OCI-LY3 (cell line): ENCODE results near the gene BRI3.

ENCODE experiments used
- H2AFZ ChIP-seq: fragments of 200-600, 300-600 bp; shearing (Covaris generic); 2 replicates; pipeline ENCODE4 v1.6.0; 2014; ENCODE audit warnings: antibody characterized with exemption, low read depth, low read length
- H3K27ac ChIP-seq: fragments of 200-600, 300-600 bp; sonication (generic); 2 replicates; pipeline ENCODE4 v1.5.1; 2014; ENCODE audit warnings: mild to moderate bottlenecking, low read length, moderate library complexity, mixed read lengths
- H3K27me3 ChIP-seq: fragments of 200-600, 300-600 bp; sonication (generic); 2 replicates; pipeline ENCODE4 v1.6.1; 2014; ENCODE audit warnings: low read depth, low read length, mixed read lengths
- H3K36me3 ChIP-seq: fragments of 200-600, 300-600 bp; sonication (generic); replicated peaks from 2 replicates; pipeline ENCODE3; 2014; ENCODE audit warnings: low read depth, low read length, mixed read lengths
- H3K4me1 ChIP-seq: fragments of 300-600, 200-600 bp; sonication (generic); 2 replicates; pipeline ENCODE4 v1.6.1; 2014; ENCODE audit warnings: low read length, mixed read lengths
- H3K4me2 ChIP-seq: fragments of 200-600, 300-600 bp; sonication (generic); 2 replicates; pipeline ENCODE4 v1.6.1; 2014; ENCODE audit warnings: low read length, mixed read lengths
- H3K4me3 ChIP-seq: fragments of 300-600, 200-600 bp; sonication (generic); 2 replicates; pipeline ENCODE4 v1.5.1; 2014; ENCODE audit warnings: antibody characterized with exemption, mild to moderate bottlenecking, low read length, moderate library complexity
- H3K79me2 ChIP-seq: fragments of 300-600, 200-600 bp; shearing (Covaris generic); 2 replicates; pipeline ENCODE4 v1.6.1; 2014; ENCODE audit warnings: mild to moderate bottlenecking, low read length, mixed read lengths
- H3K9ac ChIP-seq: fragments of 300-600, 200-600 bp; shearing (Covaris generic); 2 replicates; pipeline ENCODE4 v1.6.0; 2014; ENCODE audit warnings: mild to moderate bottlenecking, low read length, moderate library complexity
- H3K9me3 ChIP-seq: fragments of 200-600, 300-600 bp; shearing (Covaris generic); 2 replicates; pipeline ENCODE4 v1.6.1; 2014; ENCODE audit warnings: low read length, mixed read lengths; ENCODE audit not compliant: insufficient read depth
- H4K20me1 ChIP-seq: fragments of 200-600, 300-600 bp; sonication (generic); 2 replicates; pipeline ENCODE4 v1.6.1; 2016; ENCODE audit warnings: low read length, mixed read lengths; ENCODE audit not compliant: insufficient read depth
- EZH2phosphoT487 ChIP-seq: fragments of 200-600 bp; shearing (Covaris generic); IDR thresholded peaks from 2 replicates; pipeline ENCODE4 v1.6.1; 2018; ENCODE audit warnings: antibody characterized with exemption, mixed run types, low read depth
- TF ChIP-seq, protein P1 (sequence below): fragments of 200-600, 300-600 bp; sonication (generic); IDR thresholded peaks from 2 replicates; pipeline ENCODE4 v1.5.1; 2014; ENCODE audit warnings: antibody characterized with exemption, low read length, low read depth

The BRI3 gene

DNA sequence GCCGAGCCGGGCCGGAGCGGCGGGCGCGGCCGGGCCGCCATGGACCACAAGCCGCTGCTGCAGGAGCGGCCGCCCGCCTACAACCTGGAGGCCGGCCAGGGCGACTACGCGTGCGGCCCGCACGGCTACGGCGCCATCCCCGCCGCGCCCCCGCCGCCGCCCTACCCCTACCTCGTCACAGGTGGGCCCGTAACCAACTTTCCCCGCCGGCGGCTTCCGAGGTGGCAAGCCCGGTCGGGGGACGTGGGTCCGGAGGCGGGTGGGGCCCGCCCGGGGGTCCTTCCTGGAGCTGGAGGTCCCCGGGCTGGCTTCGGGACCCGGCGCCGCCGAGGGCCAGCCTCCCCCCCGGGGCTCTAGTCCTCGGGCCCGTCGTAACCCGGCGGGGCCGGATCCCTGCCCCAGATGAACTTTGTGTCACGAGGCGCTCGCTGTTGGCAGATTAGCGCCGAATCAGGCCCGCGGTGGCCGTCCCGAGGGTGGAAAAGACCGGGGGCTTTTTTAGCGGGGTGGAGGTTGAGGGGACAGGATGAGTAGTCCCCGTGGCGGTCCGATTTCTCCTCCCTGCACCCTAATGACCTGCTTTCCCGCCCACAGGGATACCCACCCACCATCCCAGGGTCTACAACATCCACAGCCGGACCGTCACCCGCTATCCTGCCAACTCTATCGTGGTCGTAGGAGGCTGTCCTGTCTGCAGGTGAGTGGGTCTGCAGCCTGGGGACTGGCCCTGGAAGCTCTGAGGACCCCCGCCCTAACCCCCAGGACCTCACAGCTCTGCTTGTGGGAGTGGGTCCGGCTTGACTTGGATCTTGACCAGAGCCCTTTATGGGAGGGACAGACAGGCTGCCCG lies 496 bp downstream of the BRI3 start:
- Histone ChIP-seq H3K9ac (peak overlapping the region; percentile 78), H3K9me3 (no peaks in the 10 kb centered on the region), H3K4me3 (peak overlapping the region; percentile 82), H3K4me2 (peak overlapping the region; percentile 97), H4K20me1 (peaks cover 40% of the 10 kb centered on the region), H2AFZ (no peak overlapping the region), H3K36me3 (peaks cover 3% of the 10 kb centered on the region), H3K79me2 (peaks cover 38% of the 10 kb centered on the region), H3K27me3 (no peaks in the 10 kb centered on the region), H3K27ac (peak overlapping the region; percentile 12; the same call in 1 of the 2 replicates), H3K4me1 (peaks cover 9% of the 10 kb centered on the region)
- TF ChIP-seq, protein P1, sequence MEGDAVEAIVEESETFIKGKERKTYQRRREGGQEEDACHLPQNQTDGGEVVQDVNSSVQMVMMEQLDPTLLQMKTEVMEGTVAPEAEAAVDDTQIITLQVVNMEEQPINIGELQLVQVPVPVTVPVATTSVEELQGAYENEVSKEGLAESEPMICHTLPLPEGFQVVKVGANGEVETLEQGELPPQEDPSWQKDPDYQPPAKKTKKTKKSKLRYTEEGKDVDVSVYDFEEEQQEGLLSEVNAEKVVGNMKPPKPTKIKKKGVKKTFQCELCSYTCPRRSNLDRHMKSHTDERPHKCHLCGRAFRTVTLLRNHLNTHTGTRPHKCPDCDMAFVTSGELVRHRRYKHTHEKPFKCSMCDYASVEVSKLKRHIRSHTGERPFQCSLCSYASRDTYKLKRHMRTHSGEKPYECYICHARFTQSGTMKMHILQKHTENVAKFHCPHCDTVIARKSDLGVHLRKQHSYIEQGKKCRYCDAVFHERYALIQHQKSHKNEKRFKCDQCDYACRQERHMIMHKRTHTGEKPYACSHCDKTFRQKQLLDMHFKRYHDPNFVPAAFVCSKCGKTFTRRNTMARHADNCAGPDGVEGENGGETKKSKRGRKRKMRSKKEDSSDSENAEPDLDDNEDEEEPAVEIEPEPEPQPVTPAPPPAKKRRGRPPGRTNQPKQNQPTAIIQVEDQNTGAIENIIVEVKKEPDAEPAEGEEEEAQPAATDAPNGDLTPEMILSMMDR, result no peak
- TF ChIP-seq EZH2phosphoT487, result no peak

DNA sequence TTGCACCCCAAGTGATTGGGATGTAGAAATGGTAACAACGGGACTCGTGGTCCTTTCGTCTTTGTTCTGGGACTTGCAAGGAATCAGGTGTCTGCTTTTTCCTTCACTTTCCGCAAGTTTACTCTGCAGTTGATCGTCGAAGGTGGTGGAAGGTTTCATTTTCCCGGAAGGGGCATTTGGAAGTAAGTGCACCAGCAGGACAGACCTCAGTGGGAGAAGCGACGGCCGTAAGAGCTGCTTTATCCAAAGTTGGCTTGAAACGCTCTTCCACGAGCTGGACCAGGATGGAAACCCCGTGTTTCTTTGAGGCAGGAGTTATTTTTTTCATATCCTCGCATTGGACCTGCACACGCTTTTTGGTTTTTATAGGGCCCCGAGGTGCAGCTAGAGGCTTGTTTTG lies 1.2 kb downstream of the BRI3 start:
- Histone ChIP-seq H3K27me3 (no peaks in the 10 kb centered on the region), H3K4me3 (peak overlapping the region; percentile 82), H4K20me1 (peaks cover 47% of the 10 kb centered on the region), H3K4me2 (peak overlapping the region; percentile 97), H3K9me3 (no peaks in the 10 kb centered on the region), H3K79me2 (peaks cover 38% of the 10 kb centered on the region), H2AFZ (no peak overlapping the region), H3K27ac (no peak overlapping the region), H3K9ac (peak overlapping the region; percentile 78), H3K36me3 (peaks cover 3% of the 10 kb centered on the region), H3K4me1 (peaks cover 9% of the 10 kb centered on the region)
- TF ChIP-seq, protein P1, result no peak
- no peak for TF ChIP-seq EZH2phosphoT487

DNA sequence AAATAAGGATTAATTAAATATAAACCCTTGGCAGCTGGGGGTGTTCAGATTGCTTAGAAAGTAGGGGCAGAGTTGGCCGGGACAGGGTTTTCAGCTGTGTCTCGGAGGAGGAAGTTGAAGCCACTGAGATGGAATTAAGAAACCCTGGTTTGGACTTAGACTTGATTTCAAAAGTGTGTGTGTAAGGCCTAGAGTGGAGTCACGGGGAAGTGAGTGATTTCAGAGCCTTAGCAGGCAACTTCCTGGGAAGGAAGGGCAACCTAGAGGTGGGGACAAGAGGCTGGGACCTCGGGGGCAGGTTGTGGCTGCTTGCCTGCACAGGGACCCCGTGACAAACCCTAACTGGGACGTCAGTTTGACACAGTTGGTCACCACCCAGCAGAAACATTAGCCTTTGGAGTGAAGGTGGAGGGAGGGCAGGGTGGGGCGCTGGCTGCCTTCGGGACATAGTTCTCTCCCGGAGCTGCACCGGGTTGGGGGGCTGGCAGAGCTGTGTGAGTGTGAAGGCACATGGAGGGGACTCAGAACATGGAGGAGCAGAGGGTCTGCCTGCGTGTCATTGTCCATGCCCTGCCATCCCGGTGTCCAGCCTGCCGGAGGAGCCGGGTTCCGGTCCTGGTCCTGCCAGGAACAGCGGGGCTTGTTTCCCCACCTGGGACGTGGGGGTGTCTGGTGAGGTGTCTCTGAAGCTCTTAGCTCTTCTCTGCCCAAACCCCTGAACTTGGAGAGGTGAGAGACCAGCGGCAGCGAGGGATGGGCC lies 1.8 kb downstream of the BRI3 start:
- TF ChIP-seq, protein P1, result no peak
- no peak for TF ChIP-seq EZH2phosphoT487
- H3K27me3 ChIP-seq, result no peaks in the 10 kb centered on the region
- no peak overlapping the region for H3K27ac ChIP-seq
- peaks cover 38% of the 10 kb centered on the region for H3K79me2 ChIP-seq
- H3K36me3 ChIP-seq, result peaks cover 5% of the 10 kb centered on the region
- 0 out of 2 replicates have a peak overlapping the region, but pooled peaks have one; percentile 78 for H3K9ac ChIP-seq
- H3K9me3 ChIP-seq, result no peaks in the 10 kb centered on the region
- peaks cover 9% of the 10 kb centered on the region for H3K4me1 ChIP-seq
- H3K4me3 ChIP-seq, result no peak overlapping the region
- no peak overlapping the region for H2AFZ ChIP-seq
- H4K20me1 ChIP-seq, result peaks cover 53% of the 10 kb centered on the region
- peak overlapping the region; percentile 97; the same call in 1 of the 2 replicates for H3K4me2 ChIP-seq

DNA sequence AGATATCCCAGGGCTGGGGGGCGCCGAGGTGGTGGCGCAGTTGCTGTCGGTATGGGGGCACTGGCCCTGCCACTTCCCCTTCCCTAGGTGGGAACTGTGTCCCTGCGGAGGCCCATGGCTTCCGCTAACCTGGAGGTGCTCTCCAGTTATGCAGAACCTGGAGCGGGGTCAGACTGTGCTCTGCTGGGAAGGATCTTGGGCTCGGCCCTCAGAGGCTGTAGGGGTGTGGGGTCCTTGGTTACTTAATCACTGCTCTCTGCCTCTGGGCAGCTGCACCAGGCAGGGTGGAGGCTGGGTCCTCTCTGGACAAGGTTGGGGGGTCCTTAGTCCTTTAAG lies 2.4 kb downstream of the BRI3 start:
- Histone ChIP-seq H3K4me3 (no peak overlapping the region), H3K4me2 (no peak overlapping the region), H3K27ac (no peak overlapping the region), H3K4me1 (peaks cover 9% of the 10 kb centered on the region), H3K79me2 (peaks cover 38% of the 10 kb centered on the region), H3K9ac (no peak overlapping the region), H3K9me3 (no peaks in the 10 kb centered on the region), H4K20me1 (peaks cover 57% of the 10 kb centered on the region), H3K27me3 (no peaks in the 10 kb centered on the region), H3K36me3 (peaks cover 5% of the 10 kb centered on the region), H2AFZ (no peak overlapping the region)
- TF ChIP-seq, protein P1, result no peak
- TF ChIP-seq EZH2phosphoT487, result no peak
